ENCODE data around the gene PCIF1. TPM values are rescaled to one million over a fixed set of nuclear protein-coding genes. Genes with fewer than 3 reads are reported as not detected.

The PCIF1 gene
- polyA plus RNA-seq, 2 of the 4 experiments (the other 2 are of a cell fraction) = 19.7 to 21.6 TPM

GRCh38 chr20:45940469-45940868 is 6.0 kb downstream of the PCIF1 start (continued):
- TF ChIP-seq BCL3 (IDR thresholded peaks at IDR 0.05) = no peak
- no peak for TF ChIP-seq HOXA7 (CRISPR knock-in tag; IDR thresholded peaks at IDR 0.05)
- TF ChIP-seq ESRRA (IDR thresholded peaks at IDR 0.05; ENCODE audit: borderline replicate concordance, low read length) = no peak
- TF ChIP-seq HDAC2 (IDR thresholded peaks at IDR 0.05) = no peak
- no peak for TF ChIP-seq JUNB (IDR thresholded peaks at IDR 0.05)
- no peak for TF ChIP-seq BHLHE40 (IDR thresholded peaks at IDR 0.05; ENCODE audit: low read depth, low read length)
- no peak for TF ChIP-seq MAZ (IDR thresholded peaks at IDR 0.05; ENCODE audit: borderline replicate concordance, low read depth, low read length)
- TF ChIP-seq CHD2 (IDR thresholded peaks at IDR 0.05; ENCODE audit: low read length, partially characterized antibody) = no peak
- no peak for TF ChIP-seq RNF2 (IDR thresholded peaks at IDR 0.05; ENCODE audit: borderline replicate concordance, low read depth)
- TF ChIP-seq KDM5A (IDR thresholded peaks at IDR 0.05) = no peak
- no peak for TF ChIP-seq HES2 (IDR thresholded peaks at IDR 0.05)
- no peak for TF ChIP-seq GATA3 (IDR thresholded peaks at IDR 0.05; ENCODE audit: borderline replicate concordance)
- TF ChIP-seq HOXB13 (CRISPR knock-in tag; IDR thresholded peaks at IDR 0.05; ENCODE audit: low read depth) = no peak

- no peak overlapping the region for H3K4me3 ChIP-seq
- 96% methylated on average over 6 of the region's 6 CpGs for WGBS (ENCODE audit: missing lambda C conversion rate)
- H3K4me2 ChIP-seq = peak overlapping the region; percentile 49
- H3K27ac ChIP-seq = peak overlapping the region; percentile 64 to 78; a peak in 5 of 6 replicates
- no peak for FAIRE-seq
- H3K4me1 ChIP-seq = peaks cover 16% of the 10 kb centered on the region
- ATAC-seq = no peak
- H3K9me3 ChIP-seq = no peaks in the 10 kb centered on the region
- no peak for DNase-seq (ENCODE audit: low read depth in 1 of 2, low spot score in 1 of 2)
- ChIA-PET CTCF (interaction anchor here (1.1 to 21.4 kb wide), 6 partner anchors 10 to 144 kb away, joined by 3 to 358 read pairs (median 6); partner anchors contain the start of gene ZNF335), POLR2A (interaction anchor here (4.9 kb wide), 1 partner anchor 9 kb away, joined by 31 read pairs; the partner anchor contains the start of gene PCIF1)
- TF ChIP-seq CEBPB (IDR thresholded peaks at IDR 0.05) (no peak), MAX (IDR thresholded peaks at IDR 0.05) (no peak), ELK1 (IDR thresholded peaks at IDR 0.05; ENCODE audit: low read depth, low read length) (no peak), GATA3 (IDR thresholded peaks at IDR 0.05; ENCODE audit: borderline replicate concordance) (no peak), ZC3H11A (IDR thresholded peaks at IDR 0.05) (no peak), CBX8 (IDR thresholded peaks at IDR 0.05) (no peak), HES2 (IDR thresholded peaks at IDR 0.05) (no peak), NFE2L2 (conservative IDR thresholded peaks at IDR 0.05; ENCODE audit: low read length) (no peak), BHLHE40 (IDR thresholded peaks at IDR 0.05; ENCODE audit: low read depth, low read length) (no peak), CHD4 (IDR thresholded peaks at IDR 0.05; ENCODE audit: borderline replicate concordance) (no peak), HOXB13 (CRISPR knock-in tag; IDR thresholded peaks at IDR 0.05; ENCODE audit: low read depth) (no peak), HMGXB4 (CRISPR knock-in tag; IDR thresholded peaks at IDR 0.05; ENCODE audit: borderline replicate concordance) (no peak), MAFK (IDR thresholded peaks at IDR 0.05; ENCODE audit: partially characterized antibody) (no peak), CHD2 (IDR thresholded peaks at IDR 0.05; ENCODE audit: low read length, partially characterized antibody) (no peak)
These were observed 9.1 kb downstream of the PCIF1 start for GRCh38 chr20:45943613-45944012.

Measured in A549 (cell line).